HG03135 (cell line): ENCODE results near the gene MAGEA9B.
A peak's percentile ranks its signal among the peaks of the same experiment; 100 is the strongest.
"Not testable (repeated sequence)": the region's sequence is repeated elsewhere in the genome, so short reads cannot be mapped to it uniquely, and the experiment has no call there.

Source experiments
- ATAC-seq: cut with Tn5 transposase; IDR thresholded peaks from one replicate; pipeline ENCODE4 v1.9.1; 2021; ENCODE audit warnings: mild to moderate bottlenecking, moderate library complexity; ENCODE audit not compliant: unreplicated experiment

MAGEA9B gene

GRCh38 chrX:149539283-149540130, 47.8 kb downstream of the MAGEA9B start:
- peak; percentile 42 for ATAC-seq

- ATAC-seq: not testable (repeated sequence)
Observed at GRCh38 chrX:149537474-149537873, 49.8 kb downstream of the MAGEA9B start.

- ATAC-seq: not testable (repeated sequence)
Observed at GRCh38 chrX:149534926-149535602, 52.2 kb downstream of the MAGEA9B start.

GRCh38 chrX:149533999-149534398, 53.3 kb downstream of the MAGEA9B start:
- not testable (repeated sequence) for ATAC-seq

GRCh38 chrX:149532868-149533267, 54.4 kb downstream of the MAGEA9B start:
- ATAC-seq: not testable (repeated sequence)
